ENCODE measurements around the gene CDK5R2.
A peak's percentile ranks its signal among the peaks of the same experiment; 100 is the strongest.

Gene CDK5R2

DNA sequence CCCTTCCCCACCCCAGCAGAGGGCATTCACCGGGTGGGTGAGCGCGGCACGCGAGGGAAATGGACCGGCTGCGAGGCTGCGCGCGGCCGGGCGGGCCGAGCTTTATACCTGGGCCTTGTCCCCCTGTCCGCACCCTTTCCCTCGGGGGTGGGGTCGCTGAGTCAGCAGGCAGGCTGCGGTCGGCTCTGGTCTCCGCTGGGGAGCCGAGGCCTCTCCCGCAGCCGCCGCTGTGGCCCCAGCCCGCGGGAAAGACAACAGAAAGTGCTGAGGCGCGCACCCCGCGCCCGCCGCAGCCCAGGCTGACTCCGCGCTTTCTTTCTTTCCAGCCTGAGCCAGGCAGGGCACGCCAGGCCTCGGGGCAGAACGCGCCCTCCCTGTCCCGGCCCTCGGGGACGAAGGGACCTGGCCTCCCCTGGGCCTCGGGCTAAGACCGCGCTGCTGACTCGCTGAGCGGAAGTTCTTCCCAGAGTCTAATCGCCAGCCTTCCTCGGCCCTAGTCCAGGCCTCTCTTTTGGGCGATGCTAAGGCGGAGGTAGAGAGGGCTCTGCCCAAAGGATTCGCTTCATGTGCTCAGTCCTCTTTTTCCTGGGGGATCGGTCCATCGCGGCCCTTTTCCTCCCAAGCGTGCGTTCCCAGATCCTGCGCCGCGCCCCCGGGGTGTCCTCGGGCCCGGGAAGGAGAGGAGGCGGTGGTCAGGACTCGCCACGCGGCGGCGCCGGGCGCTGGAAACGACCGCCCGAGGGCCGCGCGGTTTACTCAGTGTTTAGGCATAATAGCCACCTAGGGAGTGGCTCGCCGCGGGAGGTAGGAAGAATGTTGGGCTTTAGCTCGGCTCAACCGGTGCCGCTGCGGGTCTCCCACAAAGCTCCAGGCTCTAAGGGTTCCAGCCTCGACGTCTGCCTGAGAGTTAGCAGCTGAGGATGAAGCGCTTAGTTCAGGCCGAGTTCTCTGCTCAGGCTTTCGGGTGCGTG lies 34.2 kb downstream of the CDK5R2 start, which contains the start of gene CRYBA2:
CRYBA2 (minus strand) TSS at position 78 of the 971 bp plus-strand sequence. CDS start 246 bp downstream, outside the sequence.
- Histone ChIP-seq H3K9me3 (ENCODE audit: insufficient read depth, low read depth, low read length) (peaks cover 18% of the 10 kb centered on the region), H3K79me1 (ENCODE audit: low read length) (no peaks in the 10 kb centered on the region), H4K12ac (ENCODE audit: low read depth, low read length) (no peak within 1 kb of the TSS), H3K36me3 (ENCODE audit: control insufficient read depth in 1 of 2, insufficient read depth in 2 of 2, low read length in 2 of 2) (no peaks in the 10 kb centered on the region), H3K4ac (ENCODE audit: low read depth, low read length) (no peak within 1 kb of the TSS), H2BK5ac (ENCODE audit: low read depth, low read length, poor library complexity) (no peak within 1 kb of the TSS), H3K18ac (ENCODE audit: low read length) (no peak within 1 kb of the TSS), H3K23ac (ENCODE audit: low read length) (no peak within 1 kb of the TSS), H3K4me1 (ENCODE audit: control insufficient read depth in 1 of 2, insufficient read depth in 2 of 2, low read length in 2 of 2) (peaks cover 9 to 16% of the 10 kb centered on the region in 2 experiments), H2AK5ac (ENCODE audit: low read length) (no peak within 1 kb of the TSS), H2BK12ac (ENCODE audit: low read length) (no peak within 1 kb of the TSS), H2BK120ac (ENCODE audit: insufficient read depth, low read length, poor library complexity) (no peak within 1 kb of the TSS), H4K8ac (ENCODE audit: low read depth, low read length) (no peak within 1 kb of the TSS), H3K4me3 (ENCODE audit: low read depth, low read length) (no peak within 1 kb of the TSS), H3K27me3 (ENCODE audit: insufficient read depth, low read length) (peaks cover 71% of the 10 kb centered on the region), H2AFZ (ENCODE audit: insufficient read depth, low read length, poor library complexity) (no peak within 1 kb of the TSS), H3K27ac (ENCODE audit: low read depth, low read length) (no peak within 1 kb of the TSS), H4K91ac (ENCODE audit: low read depth, low read length) (no peak within 1 kb of the TSS), H3K9ac (ENCODE audit: low read length) (no peak within 1 kb of the TSS), H3K79me2 (ENCODE audit: control insufficient read depth, insufficient read depth, low read length, poor library complexity) (no peaks in the 10 kb centered on the region), H3K14ac (ENCODE audit: low read length) (no peak within 1 kb of the TSS), H3K4me2 (ENCODE audit: low read length) (peak within 1 kb of the TSS; percentile 60)
- DNase-seq = peak; percentile 30 to 58
- WGBS (ENCODE audit: extremely low coverage, insufficient coverage, insufficient read length) = no CpG with 5 or more reads among the region's 88 CpGs

DNA sequence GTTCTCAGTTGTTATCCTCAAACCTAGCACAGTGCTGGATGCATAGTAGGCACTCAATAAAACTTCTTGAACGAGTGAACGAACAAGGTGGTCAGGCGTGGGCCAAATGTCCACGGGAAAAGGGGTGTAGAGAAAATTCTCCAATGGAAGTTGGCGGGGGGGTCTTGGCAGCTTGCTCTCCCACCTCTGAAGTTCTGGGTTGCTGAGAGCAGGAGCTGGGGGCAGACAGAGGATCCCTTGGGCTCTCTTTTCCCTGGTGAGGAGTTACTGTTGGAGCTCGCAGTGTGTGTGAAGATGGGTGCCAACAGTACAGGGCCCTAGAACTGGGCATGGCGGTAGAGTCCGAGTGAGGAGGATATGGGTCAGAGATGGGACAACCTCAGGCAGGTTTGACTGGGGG lies 36.1 kb downstream of the CDK5R2 start:
- H3K23ac ChIP-seq (ENCODE audit: low read length) = no peak overlapping the region
- no peak overlapping the region for H3K4me2 ChIP-seq (ENCODE audit: low read length)
- no CpG with 5 or more reads among the region's 8 CpGs for WGBS (ENCODE audit: extremely low coverage, insufficient coverage, insufficient read length)

DNA sequence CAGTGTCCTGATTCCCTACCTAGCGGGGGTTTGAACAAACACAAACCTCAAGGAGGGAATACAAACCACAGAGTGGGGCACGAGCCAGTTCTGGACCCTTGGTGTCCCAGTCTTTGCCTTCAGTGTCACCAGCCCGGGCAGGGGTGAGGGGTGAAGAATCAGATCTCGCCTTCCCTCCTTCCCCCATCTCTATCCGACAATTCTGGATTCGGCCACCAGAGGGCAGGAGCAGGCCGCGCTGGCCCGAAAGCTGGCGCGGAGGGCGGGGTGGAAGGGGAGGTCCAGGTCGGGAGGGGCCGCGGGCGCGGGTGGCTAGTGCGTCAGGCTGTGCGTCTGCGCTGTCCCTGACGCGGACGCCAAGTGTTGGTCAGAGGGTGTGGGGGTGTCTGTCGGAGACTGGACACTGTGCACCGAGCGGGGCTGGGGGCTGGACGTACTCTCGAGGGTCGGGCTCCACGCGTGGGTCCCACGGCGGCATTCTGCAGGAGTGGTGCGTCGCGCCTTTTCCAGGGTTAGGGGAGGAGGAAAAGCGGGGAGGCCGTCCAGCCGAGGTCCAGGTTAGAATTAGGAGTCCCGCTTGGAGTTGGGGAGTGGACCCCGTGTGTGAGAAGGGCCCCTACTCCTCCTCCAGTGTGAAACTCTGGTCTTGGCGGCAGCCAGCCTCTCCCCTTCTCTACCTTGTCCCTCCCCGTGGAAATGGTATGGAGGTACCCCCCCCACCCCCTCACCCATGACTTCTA lies 36.7 kb downstream of the CDK5R2 start:
- no CpG with 5 or more reads among the region's 43 CpGs for WGBS (ENCODE audit: extremely low coverage, insufficient coverage, insufficient read length)
- H2AFZ ChIP-seq (ENCODE audit: insufficient read depth, low read length, poor library complexity) = peak overlapping the region; percentile 63
- H2BK120ac ChIP-seq (ENCODE audit: insufficient read depth, low read length, poor library complexity) = no peak overlapping the region
- no peak overlapping the region for H2BK12ac ChIP-seq (ENCODE audit: low read length)
- H4K12ac ChIP-seq (ENCODE audit: low read depth, low read length) = no peak overlapping the region
- peak overlapping the region; percentile 68 for H3K4me2 ChIP-seq (ENCODE audit: low read length)
- H3K4ac ChIP-seq (ENCODE audit: low read depth, low read length) = no peak overlapping the region
- no peaks in the 10 kb centered on the region for H3K79me1 ChIP-seq (ENCODE audit: low read length)
- no peak overlapping the region for H3K18ac ChIP-seq (ENCODE audit: low read length)
- no peaks in the 10 kb centered on the region for H3K36me3 ChIP-seq (ENCODE audit: control insufficient read depth in 1 of 2, insufficient read depth in 2 of 2, low read length in 2 of 2)
- H3K79me2 ChIP-seq (ENCODE audit: control insufficient read depth, insufficient read depth, low read length, poor library complexity) = no peaks in the 10 kb centered on the region
- peaks cover 63% of the 10 kb centered on the region for H3K27me3 ChIP-seq (ENCODE audit: insufficient read depth, low read length)
- peaks cover 13% of the 10 kb centered on the region for H3K9me3 ChIP-seq (ENCODE audit: insufficient read depth, low read depth, low read length)
- no peak overlapping the region for H2BK5ac ChIP-seq (ENCODE audit: low read depth, low read length, poor library complexity)
- no peak overlapping the region for H3K9ac ChIP-seq (ENCODE audit: low read length)
- no peak overlapping the region for H3K23ac ChIP-seq (ENCODE audit: low read length)
- no peak overlapping the region for H3K4me3 ChIP-seq (ENCODE audit: low read depth, low read length)
- H3K27ac ChIP-seq (ENCODE audit: low read depth, low read length) = no peak overlapping the region
- peaks cover 13 to 26% of the 10 kb centered on the region in 2 experiments for H3K4me1 ChIP-seq (ENCODE audit: control insufficient read depth in 1 of 2, insufficient read depth in 2 of 2, low read length in 2 of 2)
- DNase-seq = peak; percentile 78 to 90
- no peak overlapping the region for H3K14ac ChIP-seq (ENCODE audit: low read length)
- peak overlapping the region; percentile 36 for H4K8ac ChIP-seq (ENCODE audit: low read depth, low read length)
- no peak overlapping the region for H4K91ac ChIP-seq (ENCODE audit: low read depth, low read length)
- no peak overlapping the region for H2AK5ac ChIP-seq (ENCODE audit: low read length)

More for the DNA sequence above, 36.1 kb downstream of the CDK5R2 start:
- no peaks in the 10 kb centered on the region for H3K36me3 ChIP-seq (ENCODE audit: control insufficient read depth in 1 of 2, insufficient read depth in 2 of 2, low read length in 2 of 2)
- H3K27me3 ChIP-seq (ENCODE audit: insufficient read depth, low read length) = peaks cover 63% of the 10 kb centered on the region
- H3K14ac ChIP-seq (ENCODE audit: low read length) = no peak overlapping the region
- H3K18ac ChIP-seq (ENCODE audit: low read length) = no peak overlapping the region
- H2AK5ac ChIP-seq (ENCODE audit: low read length) = no peak overlapping the region
- H3K27ac ChIP-seq (ENCODE audit: low read depth, low read length) = no peak overlapping the region
- H3K4ac ChIP-seq (ENCODE audit: low read depth, low read length) = no peak overlapping the region
- no peak overlapping the region for H3K9ac ChIP-seq (ENCODE audit: low read length)
- H3K79me1 ChIP-seq (ENCODE audit: low read length) = no peaks in the 10 kb centered on the region
- H2BK5ac ChIP-seq (ENCODE audit: low read depth, low read length, poor library complexity) = no peak overlapping the region
- no peak overlapping the region for H2BK12ac ChIP-seq (ENCODE audit: low read length)
- no peak overlapping the region for H4K12ac ChIP-seq (ENCODE audit: low read depth, low read length)
- H3K9me3 ChIP-seq (ENCODE audit: insufficient read depth, low read depth, low read length) = peaks cover 16% of the 10 kb centered on the region
- H3K79me2 ChIP-seq (ENCODE audit: control insufficient read depth, insufficient read depth, low read length, poor library complexity) = no peaks in the 10 kb centered on the region
- no peak overlapping the region for H2BK120ac ChIP-seq (ENCODE audit: insufficient read depth, low read length, poor library complexity)
- H4K91ac ChIP-seq (ENCODE audit: low read depth, low read length) = no peak overlapping the region
- no peak overlapping the region for H3K4me3 ChIP-seq (ENCODE audit: low read depth, low read length)
- H2AFZ ChIP-seq (ENCODE audit: insufficient read depth, low read length, poor library complexity) = no peak overlapping the region
- DNase-seq = no peak
- no peak overlapping the region for H4K8ac ChIP-seq (ENCODE audit: low read depth, low read length)
- peaks cover 13 to 26% of the 10 kb centered on the region in 2 experiments for H3K4me1 ChIP-seq (ENCODE audit: control insufficient read depth in 1 of 2, insufficient read depth in 2 of 2, low read length in 2 of 2)

DNA sequence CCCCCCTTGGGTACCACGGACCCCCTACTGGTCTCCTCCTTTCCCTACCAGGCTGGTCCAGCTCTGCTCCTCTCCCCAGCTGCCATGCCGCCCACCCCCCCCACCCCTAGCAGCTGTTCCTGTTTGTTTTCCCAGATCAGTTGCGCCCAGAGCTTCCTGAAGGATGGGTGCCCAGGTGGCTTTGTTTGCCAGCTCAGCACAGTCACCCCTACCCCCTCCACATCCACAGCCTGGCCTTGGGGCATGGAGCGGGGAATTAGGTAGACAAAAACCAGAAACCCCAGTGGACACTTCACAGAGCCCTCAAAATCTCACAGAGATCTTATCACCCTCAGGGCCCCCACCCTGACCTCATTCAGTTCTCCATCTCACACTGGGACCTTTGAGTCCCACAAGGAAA lies 37.5 kb downstream of the CDK5R2 start:
- Histone ChIP-seq H2AK5ac (ENCODE audit: low read length) (no peak overlapping the region), H3K79me2 (ENCODE audit: control insufficient read depth, insufficient read depth, low read length, poor library complexity) (no peaks in the 10 kb centered on the region), H4K8ac (ENCODE audit: low read depth, low read length) (no peak overlapping the region), H4K12ac (ENCODE audit: low read depth, low read length) (no peak overlapping the region), H2BK120ac (ENCODE audit: insufficient read depth, low read length, poor library complexity) (no peak overlapping the region), H3K4ac (ENCODE audit: low read depth, low read length) (no peak overlapping the region), H2BK12ac (ENCODE audit: low read length) (no peak overlapping the region), H2AFZ (ENCODE audit: insufficient read depth, low read length, poor library complexity) (no peak overlapping the region), H4K91ac (ENCODE audit: low read depth, low read length) (no peak overlapping the region), H3K4me1 (ENCODE audit: control insufficient read depth in 1 of 2, insufficient read depth in 2 of 2, low read length in 2 of 2) (peaks cover 16 to 26% of the 10 kb centered on the region in 2 experiments), H3K9me3 (ENCODE audit: insufficient read depth, low read depth, low read length) (peaks cover 9% of the 10 kb centered on the region), H3K36me3 (ENCODE audit: control insufficient read depth in 1 of 2, insufficient read depth in 2 of 2, low read length in 2 of 2) (no peaks in the 10 kb centered on the region), H3K27ac (ENCODE audit: low read depth, low read length) (no peak overlapping the region), H3K14ac (ENCODE audit: low read length) (no peak overlapping the region), H3K4me3 (ENCODE audit: low read depth, low read length) (no peak overlapping the region), H3K27me3 (ENCODE audit: insufficient read depth, low read length) (peaks cover 63% of the 10 kb centered on the region), H3K9ac (ENCODE audit: low read length) (no peak overlapping the region), H3K4me2 (ENCODE audit: low read length) (no peak overlapping the region), H3K18ac (ENCODE audit: low read length) (no peak overlapping the region), H2BK5ac (ENCODE audit: low read depth, low read length, poor library complexity) (no peak overlapping the region), H3K23ac (ENCODE audit: low read length) (no peak overlapping the region), H3K79me1 (ENCODE audit: low read length) (no peaks in the 10 kb centered on the region)
- DNase-seq = no peak
- WGBS (ENCODE audit: extremely low coverage, insufficient coverage, insufficient read length) = no CpG with 5 or more reads among the region's 4 CpGs
